B cell (primary cell): ENCODE data around the gene ISCU. TPM values are rescaled to one million over a fixed set of nuclear protein-coding genes. Genes with fewer than 3 reads are reported as not detected.

ENCODE experiments used
- ATAC-seq: fragments of 200-7000 bp; cut with Tn5 transposase; one replicate; pipeline ENCODE4 v1.10.0; 2021; ENCODE audit warnings: low read depth, mild to moderate bottlenecking, moderate number of reproducible peaks, moderate library complexity
- CTCF ChIA-PET: fragments of 350-600 bp; sonication (Branson Sonifier 250); formaldehyde crosslinking; loops from one replicate; lab custom pipeline; 2021; ENCODE audit warnings: antibody characterized with exemption, inconsistent platforms; lab: Charles Lee
- POLR2A ChIA-PET: fragments of 350-600 bp; sonication (Branson Sonifier 250); formaldehyde crosslinking; loops from one replicate; lab custom pipeline; 2021; ENCODE audit warnings: antibody characterized with exemption; lab: Charles Lee
- DNase-seq: peaks from one replicate; pipeline ENCODE4 v3.0.0; 2013
- H2AFZ ChIP-seq: 2 replicates; pipeline ENCODE4 v1.6.1; 2012; ENCODE audit warnings: mild to moderate bottlenecking, low read depth, low read length; ENCODE audit not compliant: insufficient read depth, poor library complexity, severe bottlenecking
- H3K27ac ChIP-seq, 2 donors: 1 replicate in 1 of 2; 2 replicates in 1 of 2; pipeline ENCODE4 v1.5.1; 2012 to 2013; ENCODE audit warnings: low read length in 2 of 2, mild to moderate bottlenecking in 2 of 2, moderate library complexity in 1 of 2
- H3K27me3 ChIP-seq, 4 experiments: fragments of 200-600 bp in 1 of 4; sonication (generic) in 1 of 4; replicated peaks in 1 of 4; 1 replicate in 2 of 4; 2 replicates in 2 of 4; pipeline versions ENCODE4 v1.6.1 to v1.7.0; 2013 to 2016; ENCODE audit warnings: low read length in 3 of 4, mild to moderate bottlenecking in 2 of 4, mixed read lengths in 1 of 4, moderate library complexity in 1 of 4; ENCODE audit not compliant: insufficient read depth in 4 of 4, control insufficient read depth in 3 of 4; ENCODE audit errors: control extremely low read depth in 1 of 4
- H3K36me3 ChIP-seq, 2 experiments: replicated peaks in 1 of 2; 1 replicate in 1 of 2; 2 replicates in 1 of 2; pipeline versions ENCODE4 v1.6.1 to v1.7.1; 2013; ENCODE audit warnings: low read length in 1 of 2; ENCODE audit not compliant: insufficient read depth in 2 of 2, control insufficient read depth in 1 of 2; ENCODE audit errors: control extremely low read depth in 1 of 2, extremely low read depth in 1 of 2
- H3K4me1 ChIP-seq, 2 donors: fragments of 200-600 bp in 1 of 2; sonication (generic) in 1 of 2; 1 replicate in 1 of 2; 2 replicates in 1 of 2; pipeline versions ENCODE4 v1.5.1 to v1.6.1; 2013 to 2017; ENCODE audit warnings: low read length in 2 of 2; ENCODE audit not compliant: control insufficient read depth in 2 of 2, insufficient read depth in 2 of 2
- H3K4me2 ChIP-seq: replicated peaks from 2 replicates; pipeline ENCODE3; 2012; ENCODE audit warnings: mild to moderate bottlenecking, low read depth, low read length; ENCODE audit not compliant: poor library complexity, severe bottlenecking
- H3K4me3 ChIP-seq, 5 experiments: fragments of 200-600 bp in 1 of 5; sonication (generic) in 1 of 5; 1 replicate in 3 of 5; 2 replicates in 2 of 5; pipeline versions ENCODE4 v1.5.1 to v1.7.0; 2011 to 2016; ENCODE audit warnings: low read length in 4 of 5, mild to moderate bottlenecking in 4 of 5, low read depth in 2 of 5, control low read depth in 1 of 5, moderate library complexity in 1 of 5; ENCODE audit not compliant: insufficient read depth in 1 of 5; ENCODE audit errors: control extremely low read depth in 1 of 5, extremely low read depth in 1 of 5
- H3K79me2 ChIP-seq: fragments of 200-600 bp; sonication (generic); one replicate; pipeline ENCODE4 v1.6.0; 2016; ENCODE audit warnings: low read length; ENCODE audit not compliant: control insufficient read depth, insufficient read depth
- H3K9ac ChIP-seq: fragments of 200-600 bp; sonication (generic); 2 replicates; pipeline ENCODE4 v1.6.1; 2017; ENCODE audit warnings: mild to moderate bottlenecking, low read length, moderate library complexity
- H3K9me3 ChIP-seq, 3 donors: one replicate each; pipeline versions ENCODE4 v1.6.1 to v1.7.1; 2013; ENCODE audit warnings: low read length in 2 of 3; ENCODE audit not compliant: control insufficient read depth in 2 of 3, insufficient read depth in 1 of 3; ENCODE audit errors: control extremely low read depth in 1 of 3
- H4K20me1 ChIP-seq: 2 replicates; pipeline ENCODE4 v1.6.0; 2012; ENCODE audit warnings: mild to moderate bottlenecking, low read length; ENCODE audit not compliant: insufficient read depth, control insufficient read depth, poor library complexity, severe bottlenecking
- H3K27ac Mint-ChIP-seq: one replicate; pipeline ENCODE4 v1.8.0; 2021; ENCODE audit warnings: mixed read lengths
- H3K27me3 Mint-ChIP-seq: one replicate; pipeline ENCODE4 v1.8.0; 2021; ENCODE audit warnings: mixed read lengths
- H3K4me1 Mint-ChIP-seq: one replicate; pipeline ENCODE4 v1.8.0; 2021; ENCODE audit warnings: mixed read lengths
- H3K4me3 Mint-ChIP-seq: one replicate; pipeline ENCODE4 v1.8.0; 2021; ENCODE audit warnings: mixed read lengths
- H3K9me3 Mint-ChIP-seq: one replicate; pipeline ENCODE4 v1.8.0; 2022; ENCODE audit warnings: mixed read lengths; ENCODE audit not compliant: insufficient read depth
- CTCF ChIP-seq: fragments of 200-600 bp; IDR thresholded peaks from one replicate; pipeline ENCODE4 v1.8.0; 2022; ENCODE audit warnings: antibody characterized with exemption, mild to moderate bottlenecking
- EZH2 ChIP-seq: IDR thresholded peaks from 2 replicates; pipeline ENCODE4 v1.6.1; 2012; ENCODE audit warnings: borderline replicate concordance, low read depth, mild to moderate bottlenecking, moderate library complexity, low read length; ENCODE audit not compliant: insufficient read depth, poor library complexity, severe bottlenecking
- WGBS: methylation state at CpG from one replicate; pipeline ENCODE4 v1.1.5; 2013; ENCODE audit warnings: missing lambda C conversion rate; ENCODE audit not compliant: insufficient coverage; 5-methylcytosine and 5-hydroxymethylcytosine counted together
- intact Hi-C: fragments of 100-400 bp; cut with micrococcal nuclease; formaldehyde crosslinking; loops from one replicate; pipeline ENCODE4 v1.10.0; 2022
- polyA plus RNA-seq: library from polyadenylated mRNA; depleted of rRNA; stranded (reverse); fragments of >200 nt; gene quantifications from 2 replicates; pipeline ENCODE4 v1.2.3, GENCODE V29; 2012
- total RNA-seq, 2 donors: library from RNA; stranded (reverse); fragments of 120-200 nt in 1 of 2; gene quantifications; 1 replicate in 1 of 2; 2 replicates in 1 of 2; pipeline versions ENCODE4 v1.2.3 to v1.2.4, GENCODE V29; 2013 to 2022

ISCU gene
- total and polyA plus RNA-seq, 2 donors (not counting 1 experiment from before 2014, with no cell fraction given): 173 to 209 TPM

- Mint-ChIP-seq H3K4me3 (no peak overlapping the region), H3K9me3 (no peaks in the 10 kb centered on the region), H3K4me1 (no peaks in the 10 kb centered on the region), H3K27me3 (no peaks in the 10 kb centered on the region), H3K27ac (no peak overlapping the region)
- intact Hi-C loops: no loop called here
- Histone ChIP-seq H2AFZ (no peak overlapping the region), H3K4me2 (no peak overlapping the region), H4K20me1 (no peaks in the 10 kb centered on the region), H3K9ac (no peak overlapping the region), H3K79me2 (no peaks in the 10 kb centered on the region), H3K27me3 (no peaks in the 10 kb centered on the region), H3K4me3 (no peak overlapping the region), H3K27ac (no peak overlapping the region), H3K9me3 (no peaks in the 10 kb centered on the region), H3K4me1 (no peaks in the 10 kb centered on the region), H3K36me3 (no peaks in the 10 kb centered on the region)
- CTCF ChIA-PET: interaction anchor here (2.7 kb wide), 1 partner anchor 15 kb away, joined by 13 read pairs; no protein-coding TSS in a partner anchor
- no peak for ATAC-seq
- TF ChIP-seq EZH2 (no peak), CTCF (no peak)
- POLR2A ChIA-PET: no interaction called here
- DNase-seq: no peak
- WGBS: 97% methylated on average over 7 of the region's 9 CpGs
Observed at GRCh38 chr12:108602209-108602705, 39.9 kb downstream of the ISCU start.

GRCh38 chr12:108602976-108603704 is 40.7 kb downstream of the ISCU start:
- Histone ChIP-seq H4K20me1 (no peaks in the 10 kb centered on the region), H3K27ac (no peak overlapping the region), H3K4me1 (no peaks in the 10 kb centered on the region), H3K4me2 (no peak overlapping the region), H3K9me3 (no peaks in the 10 kb centered on the region), H3K79me2 (no peaks in the 10 kb centered on the region), H3K27me3 (no peaks in the 10 kb centered on the region), H2AFZ (no peak overlapping the region), H3K4me3 (no peak overlapping the region), H3K9ac (no peak overlapping the region), H3K36me3 (no peaks in the 10 kb centered on the region)
- no peak for TF ChIP-seq CTCF
- no peak for TF ChIP-seq EZH2
- Mint-ChIP-seq H3K27ac (no peak overlapping the region), H3K4me1 (no peaks in the 10 kb centered on the region), H3K27me3 (peaks cover 4% of the 10 kb centered on the region), H3K4me3 (no peak overlapping the region), H3K9me3 (no peaks in the 10 kb centered on the region)
- CTCF ChIA-PET: interaction anchor here (2.7 kb wide), 1 partner anchor 14 kb away, joined by 13 read pairs; no protein-coding TSS in a partner anchor
- POLR2A ChIA-PET: no interaction called here
- intact Hi-C loops: no loop called here
- DNase-seq (no peak), ATAC-seq (no peak)
- WGBS: 90% methylated on average over 11 of the region's 15 CpGs
